Mesenteric fat pad (tissue), 1 donor: ENCODE results near the gene CTCF. TPM values are rescaled to one million over a fixed set of nuclear protein-coding genes. Genes with fewer than 3 reads are reported as not detected.
A peak's percentile ranks its signal among the peaks of the same experiment; 100 is the strongest.

Source experiments
- DNase-seq: peaks from one replicate; pipeline ENCODE4 v3.0.0-alpha.2; 2020; ENCODE audit warnings: low spot score
- total RNA-seq: library from RNA; stranded (reverse); fragmentation: NEBNext Ultra II Directional; extraction: Animal tissue kit (Norgen Biotek cat#: 25700); gene quantifications from one replicate; pipeline ENCODE4 v1.2.1, GENCODE V29; 2021
- donor health status: DM: yes; HTN: yes; CAD: no.

The CTCF gene
- total RNA-seq, 1 donor from 2014 or later: 26.2 TPM

DNA sequence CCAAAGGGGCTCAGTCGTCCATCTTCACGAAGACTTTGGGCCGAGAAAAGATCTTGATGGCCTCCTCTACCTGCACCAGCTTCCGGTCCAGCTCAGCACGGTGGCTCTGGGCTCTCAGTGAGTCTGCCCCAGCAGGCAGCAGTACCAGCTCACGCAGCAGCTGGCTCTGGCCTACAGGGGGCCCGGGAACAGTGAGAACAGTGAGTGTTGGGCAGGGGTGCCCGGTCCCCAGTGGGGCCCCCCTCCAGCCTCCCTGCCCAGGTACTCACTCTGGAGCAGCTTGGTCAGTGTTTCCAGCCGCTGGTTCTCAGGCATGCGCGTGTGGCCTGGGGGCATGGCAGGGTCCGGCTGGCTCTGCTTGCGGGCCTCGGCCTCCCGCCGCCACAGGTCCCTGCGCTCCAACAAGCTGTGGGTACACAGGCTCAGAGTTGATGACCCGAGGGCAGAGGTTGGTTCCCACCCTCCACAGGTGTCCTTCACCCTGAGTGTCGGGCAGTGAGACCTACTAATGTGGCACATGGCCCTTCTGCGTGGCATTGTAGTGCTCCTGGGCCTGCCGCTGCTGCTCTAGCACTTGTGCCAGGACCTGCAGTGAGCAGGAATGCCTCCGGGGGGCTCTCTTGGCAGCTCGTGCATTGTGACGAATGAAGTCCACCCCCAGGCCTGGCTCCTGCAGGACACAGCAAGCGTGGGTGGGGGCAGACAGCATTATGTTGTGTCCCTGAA is 101.0 kb downstream of the CTCF start:
- DNase-seq: no peak

- DNase-seq: no peak
These were observed 101.5 kb downstream of the CTCF start for GRCh38 chr16:67663877-67664222.

- DNase-seq: no peak
These were observed 101.9 kb downstream of the CTCF start for GRCh38 chr16:67664258-67664657.

- no peak for DNase-seq
These were observed 102.5 kb downstream of the CTCF start for GRCh38 chr16:67664871-67665270.

DNA sequence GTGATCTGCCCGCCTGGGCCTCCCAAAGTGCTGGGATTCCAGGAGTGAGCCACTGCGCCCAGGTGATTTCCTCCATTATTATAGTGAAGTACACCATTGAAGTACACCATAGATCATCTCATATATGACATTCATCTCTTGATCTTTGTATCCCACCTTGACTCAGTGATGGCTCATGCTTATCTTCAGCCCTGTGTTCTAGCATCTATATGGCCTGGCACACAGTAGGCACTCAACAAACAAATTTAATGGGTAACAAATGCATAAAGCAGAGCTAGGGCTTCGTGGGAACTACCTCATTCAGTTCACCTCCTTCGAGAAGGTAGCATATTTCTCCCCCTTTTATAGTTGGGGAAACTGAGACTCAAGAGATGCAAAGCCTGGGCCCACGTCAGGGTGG is 103.3 kb downstream of the CTCF start:
- no peak for DNase-seq

DNA sequence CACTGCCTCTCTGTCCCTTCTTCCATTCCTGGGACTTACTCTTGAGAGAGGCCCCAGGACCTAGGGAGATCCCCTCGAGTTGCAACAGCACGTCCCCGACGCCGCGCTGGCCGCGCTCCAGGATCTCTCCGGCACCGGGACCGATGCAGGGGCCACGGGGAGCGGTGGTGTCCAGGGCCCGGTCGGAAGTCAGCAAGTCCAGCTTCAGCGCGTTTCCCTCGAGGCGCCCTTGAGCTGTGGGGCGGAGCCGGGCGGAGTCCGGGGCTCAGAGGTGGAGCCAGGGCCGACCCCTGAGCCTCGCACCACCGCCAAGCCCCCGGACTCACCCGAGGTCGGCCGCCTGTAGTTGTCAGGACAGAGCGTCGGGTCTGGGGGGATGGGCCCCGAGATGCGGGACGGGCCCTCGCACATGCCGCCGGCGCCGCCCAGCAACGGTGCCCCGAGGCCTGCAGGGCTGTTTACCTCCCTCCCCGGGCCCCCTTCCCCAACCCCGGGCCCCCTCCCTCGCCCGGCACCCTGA is 103.8 kb downstream of the CTCF start:
- DNase-seq: no peak

- peak; percentile 95 for DNase-seq
These were observed 104.5 kb downstream of the CTCF start, which contains the start of the genes C16orf86 and ENKD1 for GRCh38 chr16:67666559-67667452. C16orf86 (plus strand) TSS chr16:67666814; CDS start chr16:67666971, 157 bp downstream. ENKD1 (minus strand) TSS chr16:67666750; CDS start chr16:67666442, 308 bp downstream.

DNA sequence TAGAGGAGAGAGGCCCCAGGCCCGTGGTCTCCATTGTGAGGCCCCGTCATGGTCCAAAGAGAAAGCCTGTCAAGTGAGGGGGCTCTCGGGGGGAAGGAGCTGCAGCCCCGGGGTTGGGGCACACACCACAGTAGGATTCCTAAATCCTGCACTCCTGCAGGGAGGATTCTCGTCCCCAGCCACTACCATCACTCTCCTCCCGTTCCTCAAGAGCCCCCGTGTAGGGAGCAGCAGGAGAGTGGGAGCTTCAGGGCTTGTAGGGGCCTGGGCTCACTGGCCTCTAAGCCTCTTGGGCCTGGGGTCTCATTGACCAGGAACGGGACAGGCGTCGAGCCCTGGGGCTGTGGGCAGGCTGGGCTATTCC is 105.1 kb downstream of the CTCF start:
- no peak for DNase-seq

DNA sequence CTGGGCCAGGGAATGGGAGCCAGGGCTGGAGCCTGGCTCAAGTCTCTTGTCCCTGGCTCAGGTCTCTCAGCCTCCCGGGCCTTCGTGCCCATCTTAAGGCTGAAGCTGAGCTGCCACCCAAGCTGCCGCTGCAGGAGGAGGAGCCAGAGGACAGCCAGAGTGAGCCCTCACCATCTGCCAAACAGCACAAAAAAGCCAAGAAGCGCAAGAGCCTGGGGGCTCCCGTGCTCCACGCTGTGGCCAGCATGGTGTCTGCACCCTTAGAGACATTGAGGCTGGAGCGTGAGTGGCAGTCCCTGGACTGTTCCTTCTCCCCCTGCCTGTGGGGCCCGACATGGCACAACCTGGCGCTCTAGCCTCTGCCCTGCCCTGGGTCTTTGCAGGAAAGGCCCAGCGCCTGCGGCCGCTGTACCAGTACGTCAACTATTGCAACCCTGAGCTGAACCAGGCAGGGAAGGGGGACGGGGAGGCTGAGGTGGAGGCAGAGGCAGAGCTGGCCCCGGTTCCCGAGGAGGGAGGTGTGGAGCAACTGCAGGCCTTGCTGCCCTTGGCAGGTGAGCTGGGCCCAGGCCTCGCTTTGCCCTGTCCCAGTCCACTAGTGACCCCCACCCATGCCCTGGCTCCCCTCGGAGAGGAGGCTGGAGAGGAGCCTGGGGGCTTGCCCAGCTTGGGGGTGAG is 105.6 kb downstream of the CTCF start:
- no peak for DNase-seq

GRCh38 chr16:67668495-67669157 is 106.3 kb downstream of the CTCF start:
- no peak for DNase-seq

DNA sequence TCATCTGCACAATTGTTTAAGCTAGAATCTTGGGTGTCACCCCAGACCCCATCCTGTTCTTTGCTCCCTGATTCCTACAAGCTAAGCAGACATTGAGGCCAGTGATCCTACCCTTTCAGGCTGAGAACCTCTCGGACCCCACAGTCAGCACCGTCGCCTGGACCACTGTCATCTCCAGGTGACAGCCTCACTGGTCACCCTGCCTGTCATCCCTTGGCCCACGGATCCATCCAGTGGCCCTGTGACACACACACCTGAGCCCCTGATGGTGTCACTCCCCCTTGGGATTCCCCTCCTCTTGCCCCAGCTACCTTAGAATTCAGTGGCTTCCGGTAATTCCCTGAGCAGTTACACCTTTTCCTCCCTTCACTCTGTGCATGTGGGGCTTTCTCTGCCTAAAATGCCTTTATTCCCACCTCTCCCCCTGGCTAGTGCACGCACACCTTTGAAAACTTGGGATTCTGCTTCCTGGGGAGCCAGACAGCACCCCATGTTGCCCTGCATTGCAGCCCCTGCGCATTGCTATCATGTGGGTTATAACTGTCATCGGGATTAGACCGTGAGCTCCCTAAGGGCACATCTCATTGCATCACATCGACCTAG is 107.3 kb downstream of the CTCF start:
- no peak for DNase-seq

GRCh38 chr16:67672306-67672705 is 110.0 kb downstream of the CTCF start:
- no peak for DNase-seq

- DNase-seq: no peak
These were observed 110.7 kb downstream of the CTCF start for GRCh38 chr16:67672739-67673662.

DNA sequence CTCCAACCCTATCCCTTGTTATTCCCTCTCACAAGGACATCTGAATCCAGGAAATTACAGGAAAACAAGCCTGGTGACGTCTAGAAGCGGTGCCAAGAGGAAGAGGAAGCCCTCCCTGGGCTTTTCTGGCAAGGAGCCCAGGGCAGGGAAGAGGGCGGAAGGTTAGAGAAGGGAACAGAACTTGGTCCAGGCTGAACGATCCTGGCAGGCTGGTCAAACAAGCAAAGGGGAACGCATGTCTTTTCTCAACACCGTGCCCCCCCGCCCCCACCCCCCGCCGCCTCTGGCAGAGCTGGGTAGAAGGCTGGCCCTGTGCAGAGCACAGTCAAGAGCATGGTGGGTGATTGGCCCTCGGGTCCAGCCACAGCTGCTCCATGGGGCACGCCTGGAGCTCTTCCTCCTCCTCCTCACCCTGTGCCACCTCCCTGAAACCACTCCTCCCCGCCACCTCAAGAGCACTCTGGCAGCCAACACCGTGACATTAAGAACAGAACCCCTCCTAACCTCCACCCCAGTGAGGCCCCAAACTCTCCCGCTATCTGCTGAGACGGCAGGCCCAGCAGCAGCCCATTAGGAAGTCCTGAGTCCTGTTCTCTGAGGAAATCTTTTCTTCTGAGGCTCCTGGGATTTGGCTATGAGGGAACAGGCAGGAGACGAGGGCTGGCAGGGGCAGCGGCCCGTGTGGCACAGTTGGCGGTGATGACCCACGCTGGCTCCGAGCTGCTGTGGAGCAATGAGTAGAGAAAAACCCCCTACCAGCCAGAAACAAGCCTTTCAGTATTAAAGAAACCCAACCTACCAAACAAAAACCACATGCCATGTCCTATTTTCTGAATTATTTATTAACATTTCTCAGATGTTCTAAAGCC is 111.6 kb downstream of the CTCF start:
- no peak for DNase-seq

GRCh38 chr16:67674851-67675578 is 112.7 kb downstream of the CTCF start:
- no peak for DNase-seq

GRCh38 chr16:67675579-67675935 is 113.2 kb downstream of the CTCF start:
- DNase-seq: no peak

DNA sequence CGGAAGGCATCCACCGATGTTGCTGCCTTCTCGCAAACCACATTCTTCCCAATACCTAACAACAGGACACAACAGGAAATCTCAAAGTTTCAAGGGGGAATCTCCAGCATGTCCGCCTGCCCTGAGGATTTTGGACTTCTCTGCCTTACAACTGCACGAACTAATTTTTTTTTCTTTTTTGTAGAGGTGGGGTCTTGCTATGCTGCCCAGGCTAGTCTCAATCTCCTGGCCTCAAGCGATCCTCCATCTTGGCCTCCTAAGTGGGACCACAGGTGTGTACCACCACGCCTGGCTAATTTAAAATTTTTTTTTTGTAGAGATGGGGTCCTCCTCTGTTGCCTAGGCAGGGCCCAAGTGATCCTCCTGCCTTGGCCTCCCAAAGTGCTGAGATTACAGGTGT is 113.7 kb downstream of the CTCF start:
- DNase-seq: no peak

DNA sequence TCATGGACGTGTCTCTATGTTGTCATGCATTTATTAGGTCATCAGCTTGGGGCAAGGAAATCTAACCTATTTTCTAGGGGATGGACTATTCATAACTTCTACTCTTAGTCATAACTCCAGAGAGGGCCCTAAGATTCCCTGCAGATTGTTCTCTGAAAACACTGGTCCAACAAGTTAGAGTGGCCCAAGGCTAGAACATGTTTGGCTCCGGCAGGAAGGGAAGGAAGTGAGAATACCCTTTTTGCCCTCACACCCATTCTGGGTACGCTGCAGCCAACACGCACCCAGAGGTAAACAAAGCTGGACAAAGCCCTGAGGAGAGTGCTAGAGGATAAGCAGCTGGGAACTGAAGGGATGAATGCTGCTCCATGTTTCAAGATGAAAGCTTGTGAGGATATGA is 114.2 kb downstream of the CTCF start:
- DNase-seq: no peak
